ENCODE measurements around the gene ERAP2. TPM values are rescaled to one million over a fixed set of nuclear protein-coding genes. Genes with fewer than 3 reads are reported as not detected.

The ERAP2 gene
- total RNA-seq, 6 experiments from 2014 or later: 1.5 to 13.3 (median 8.4) TPM

GRCh38 chr5:96893342-96893741, 17.0 kb downstream of the ERAP2 start:
- intact Hi-C loops (cut with DNase I): no loop called here
- TF ChIP-seq POLR2A (IDR thresholded peaks at IDR 0.05): no peak
- TF ChIP-seq, protein P1, sequence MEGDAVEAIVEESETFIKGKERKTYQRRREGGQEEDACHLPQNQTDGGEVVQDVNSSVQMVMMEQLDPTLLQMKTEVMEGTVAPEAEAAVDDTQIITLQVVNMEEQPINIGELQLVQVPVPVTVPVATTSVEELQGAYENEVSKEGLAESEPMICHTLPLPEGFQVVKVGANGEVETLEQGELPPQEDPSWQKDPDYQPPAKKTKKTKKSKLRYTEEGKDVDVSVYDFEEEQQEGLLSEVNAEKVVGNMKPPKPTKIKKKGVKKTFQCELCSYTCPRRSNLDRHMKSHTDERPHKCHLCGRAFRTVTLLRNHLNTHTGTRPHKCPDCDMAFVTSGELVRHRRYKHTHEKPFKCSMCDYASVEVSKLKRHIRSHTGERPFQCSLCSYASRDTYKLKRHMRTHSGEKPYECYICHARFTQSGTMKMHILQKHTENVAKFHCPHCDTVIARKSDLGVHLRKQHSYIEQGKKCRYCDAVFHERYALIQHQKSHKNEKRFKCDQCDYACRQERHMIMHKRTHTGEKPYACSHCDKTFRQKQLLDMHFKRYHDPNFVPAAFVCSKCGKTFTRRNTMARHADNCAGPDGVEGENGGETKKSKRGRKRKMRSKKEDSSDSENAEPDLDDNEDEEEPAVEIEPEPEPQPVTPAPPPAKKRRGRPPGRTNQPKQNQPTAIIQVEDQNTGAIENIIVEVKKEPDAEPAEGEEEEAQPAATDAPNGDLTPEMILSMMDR (IDR thresholded peaks at IDR 0.05): no peak
- ATAC-seq: no peak
- 83% methylated on average over 4 of the region's 4 CpGs for WGBS (ENCODE audit: insufficient coverage, low coverage, low lambda C conversion rate, missing lambda C conversion rate)
- H3K27me3 ChIP-seq: no peaks in the 10 kb centered on the region
- no peak overlapping the region for H3K4me3 ChIP-seq
- DNase-seq: no peak
- no peaks in the 10 kb centered on the region for H3K4me1 ChIP-seq
- H3K9me3 ChIP-seq: no peaks in the 10 kb centered on the region
- no peak overlapping the region for H3K27ac ChIP-seq
- H3K36me3 ChIP-seq: peaks cover 0 to 26% (median 3%) of the 10 kb centered on the region in 4 donors

- H3K4me3 ChIP-seq: no peak overlapping the region
- no peaks in the 10 kb centered on the region for H3K27me3 ChIP-seq
- H3K36me3 ChIP-seq: peaks cover 0 to 19% (median 4%) of the 10 kb centered on the region in 4 donors
- intact Hi-C loops (cut with DNase I): no loop called here
- H3K4me1 ChIP-seq: no peaks in the 10 kb centered on the region
- no peak for TF ChIP-seq POLR2A (IDR thresholded peaks at IDR 0.05)
- TF ChIP-seq, protein P1 (IDR thresholded peaks at IDR 0.05): no peak
- DNase-seq (no peak), ATAC-seq (peak in 2 of 4 donors; percentile 39 to 46)
- no peak overlapping the region for H3K27ac ChIP-seq
- no peaks in the 10 kb centered on the region for H3K9me3 ChIP-seq
- 58% methylated on average over 4 of the region's 4 CpGs for WGBS (ENCODE audit: insufficient coverage, low coverage, low lambda C conversion rate, missing lambda C conversion rate)
Observed at GRCh38 chr5:96896276-96896675, 20.0 kb downstream of the ERAP2 start.

DNA sequence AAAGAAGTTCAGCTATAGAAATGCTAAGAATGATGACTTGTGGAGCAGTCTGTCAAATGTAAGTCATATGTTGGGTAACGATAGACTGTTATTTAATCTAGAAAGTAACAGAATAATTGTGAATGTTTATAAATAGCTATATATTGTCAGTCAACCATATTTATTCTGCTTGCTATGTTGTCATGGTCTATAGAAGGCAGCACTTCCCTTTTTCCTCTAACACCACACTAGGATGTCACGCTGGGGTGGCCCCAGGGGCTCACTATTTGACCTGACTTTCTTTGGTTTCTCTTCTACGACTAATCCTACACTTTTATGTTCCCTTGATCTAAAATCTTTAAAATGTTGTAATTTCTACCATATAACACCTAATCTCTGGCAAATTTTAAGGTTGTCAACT, 20.5 kb downstream of the ERAP2 start:
- H3K36me3 ChIP-seq: peaks cover 0 to 19% (median 4%) of the 10 kb centered on the region in 4 donors
- H3K4me1 ChIP-seq: no peaks in the 10 kb centered on the region
- no peak for TF ChIP-seq POLR2A (IDR thresholded peaks at IDR 0.05)
- TF ChIP-seq, protein P1 (IDR thresholded peaks at IDR 0.05): no peak
- DNase-seq (no peak), ATAC-seq (peak in 3 of 4 donors; percentile 35 to 70 (median 62))
- H3K27me3 ChIP-seq: no peaks in the 10 kb centered on the region
- H3K4me3 ChIP-seq: no peak overlapping the region
- intact Hi-C loops (cut with DNase I): no loop called here
- WGBS (ENCODE audit: insufficient coverage, low coverage, low lambda C conversion rate, missing lambda C conversion rate): 52% methylated on average over 3 of the region's 3 CpGs
- H3K27ac ChIP-seq: no peak overlapping the region
- H3K9me3 ChIP-seq: no peaks in the 10 kb centered on the region

- DNase-seq: no peak
Observed at GRCh38 chr5:96901384-96901783, 25.1 kb downstream of the ERAP2 start.

More at GRCh38 chr5:96901384-96901783, 25.1 kb downstream of the ERAP2 start:
- H3K4me1 ChIP-seq: no peaks in the 10 kb centered on the region
- no peak for TF ChIP-seq POLR2A (IDR thresholded peaks at IDR 0.05)
- TF ChIP-seq, protein P1 (IDR thresholded peaks at IDR 0.05): no peak
- peaks cover 0 to 16% (median 2%) of the 10 kb centered on the region in 4 donors for H3K36me3 ChIP-seq
- 100% methylated on average over 3 of the region's 6 CpGs for WGBS (ENCODE audit: insufficient coverage, low coverage, low lambda C conversion rate, missing lambda C conversion rate)
- H3K27ac ChIP-seq: no peak overlapping the region
- intact Hi-C loops (cut with DNase I): no loop called here
- ATAC-seq: no peak
- H3K9me3 ChIP-seq: no peaks in the 10 kb centered on the region
- H3K4me3 ChIP-seq: no peak overlapping the region
- no peaks in the 10 kb centered on the region for H3K27me3 ChIP-seq

All from right lobe of liver (tissue), 6 donors.